Measurements from ENCODE around the gene ARMH1.

The ARMH1 gene

GRCh38 chr1:44682883-44683265 is 8.4 kb downstream of the ARMH1 start:
- TF ChIP-seq FOXP2 (optimal IDR thresholded peaks at IDR 0.05; ENCODE audit: borderline replicate concordance, extremely low read depth, extremely low read length, insufficient read depth) = no peak
- no peak for TF ChIP-seq REST (IDR thresholded peaks at IDR 0.05; ENCODE audit: insufficient read depth in 1 of 2, low read depth in 2 of 2, low read length in 2 of 2)
- no peak for TF ChIP-seq SIN3A (IDR thresholded peaks at IDR 0.05; ENCODE audit: borderline replicate concordance, insufficient read depth, low read length)
- TF ChIP-seq TAF1 (IDR thresholded peaks at IDR 0.05; ENCODE audit: borderline replicate concordance, insufficient read depth, low read length) = no peak
- TF ChIP-seq POLR2AphosphoS5 (IDR thresholded peaks at IDR 0.05; ENCODE audit: low read depth, low read length) = no peak

- TF ChIP-seq REST (IDR thresholded peaks at IDR 0.05; ENCODE audit: insufficient read depth in 1 of 2, low read depth in 2 of 2, low read length in 2 of 2) = no peak
- TF ChIP-seq TAF1 (IDR thresholded peaks at IDR 0.05; ENCODE audit: borderline replicate concordance, insufficient read depth, low read length) = no peak
- no peak for TF ChIP-seq SIN3A (IDR thresholded peaks at IDR 0.05; ENCODE audit: borderline replicate concordance, insufficient read depth, low read length)
- TF ChIP-seq FOXP2 (optimal IDR thresholded peaks at IDR 0.05; ENCODE audit: borderline replicate concordance, extremely low read depth, extremely low read length, insufficient read depth) = no peak
- TF ChIP-seq POLR2AphosphoS5 (IDR thresholded peaks at IDR 0.05; ENCODE audit: low read depth, low read length) = no peak
Measured at GRCh38 chr1:44684525-44684924, 10.0 kb downstream of the ARMH1 start.

- TF ChIP-seq SIN3A (IDR thresholded peaks at IDR 0.05; ENCODE audit: borderline replicate concordance, insufficient read depth, low read length) (no peak), TAF1 (IDR thresholded peaks at IDR 0.05; ENCODE audit: borderline replicate concordance, insufficient read depth, low read length) (no peak), REST (IDR thresholded peaks at IDR 0.05; ENCODE audit: insufficient read depth in 1 of 2, low read depth in 2 of 2, low read length in 2 of 2) (no peak), FOXP2 (optimal IDR thresholded peaks at IDR 0.05; ENCODE audit: borderline replicate concordance, extremely low read depth, extremely low read length, insufficient read depth) (no peak), POLR2AphosphoS5 (IDR thresholded peaks at IDR 0.05; ENCODE audit: low read depth, low read length) (no peak)
Measured at GRCh38 chr1:44685218-44685617, 10.7 kb downstream of the ARMH1 start.

- TF ChIP-seq POLR2AphosphoS5 (IDR thresholded peaks at IDR 0.05; ENCODE audit: low read depth, low read length) = no peak
- TF ChIP-seq REST (IDR thresholded peaks at IDR 0.05; ENCODE audit: insufficient read depth in 1 of 2, low read depth in 2 of 2, low read length in 2 of 2) = no peak
- no peak for TF ChIP-seq SIN3A (IDR thresholded peaks at IDR 0.05; ENCODE audit: borderline replicate concordance, insufficient read depth, low read length)
- TF ChIP-seq FOXP2 (optimal IDR thresholded peaks at IDR 0.05; ENCODE audit: borderline replicate concordance, extremely low read depth, extremely low read length, insufficient read depth) = no peak
- TF ChIP-seq TAF1 (IDR thresholded peaks at IDR 0.05; ENCODE audit: borderline replicate concordance, insufficient read depth, low read length) = no peak
Measured at GRCh38 chr1:44685881-44686280, 11.4 kb downstream of the ARMH1 start.
